Transverse colon (tissue), 4 donors: Measurements from ENCODE around the gene GLI3. TPM values are rescaled to one million over a fixed set of nuclear protein-coding genes. Genes with fewer than 3 reads are reported as not detected.

ENCODE experiments used
- DNase-seq: peaks from one replicate; pipeline ENCODE4 v3.0.0-alpha.2; 2019
- H3K27ac ChIP-seq, 4 donors: fragments of 200-600 bp; sonication (generic); 2 replicates each; pipeline ENCODE4 v1.5.1; 2016 to 2018; ENCODE audit warnings: inconsistent platforms in 4 of 4
- H3K27me3 ChIP-seq: fragments of 200-600 bp; sonication (generic); 2 replicates; pipeline ENCODE4 v1.5.1; 2017; ENCODE audit warnings: inconsistent platforms
- H3K36me3 ChIP-seq, 4 donors: fragments of 200-600 bp; sonication (generic); 2 replicates each; pipeline ENCODE4 v1.5.1; 2017 to 2019; ENCODE audit warnings: inconsistent platforms in 4 of 4
- H3K4me1 ChIP-seq, 4 donors: fragments of 200-600 bp; sonication (generic); 2 replicates each; pipeline ENCODE4 v1.5.1; 2017 to 2020; ENCODE audit warnings: inconsistent platforms in 4 of 4
- H3K4me3 ChIP-seq, 4 donors: fragments of 200-600 bp; sonication (generic); 1 replicate in 1 of 4; 2 replicates in 3 of 4; pipeline versions ENCODE4 v1.5.1 to v1.6.1; 2017 to 2019; ENCODE audit warnings: inconsistent platforms in 4 of 4
- H3K9me3 ChIP-seq, 2 donors: fragments of 200-600 bp; sonication (generic); 2 replicates each; pipeline ENCODE4 v1.5.1; 2017 to 2019; ENCODE audit warnings: inconsistent platforms in 2 of 2
- EP300 ChIP-seq: sonication (generic); formaldehyde crosslinking; IDR thresholded peaks from one replicate; pipeline ENCODE4 v1.6.1; 2017; ENCODE audit warnings: antibody characterized with exemption, low read depth
- POLR2A ChIP-seq: fragments of 450-650 bp; IDR thresholded peaks from one replicate; pipeline ENCODE4 v1.6.1; 2016; ENCODE audit warnings: antibody characterized with exemption, mild to moderate bottlenecking, moderate library complexity
- POLR2AphosphoS5 ChIP-seq, 3 donors: sonication (generic); formaldehyde crosslinking; IDR thresholded peaks; one replicate each; pipeline ENCODE4 v1.6.1; 2016; ENCODE audit warnings: antibody characterized with exemption in 3 of 3
- WGBS, 2 donors: methylation state at CpG; one replicate each; pipeline ENCODE4 v1.1.5; 2018; ENCODE audit warnings: low coverage in 1 of 2; 5-methylcytosine and 5-hydroxymethylcytosine counted together
- in situ Hi-C, 4 donors: fragments of 200-750 bp; cut with MboI; loops; one replicate each; pipeline versions ENCODE4 v1.15.0 to v1.15.1; 2017; ENCODE audit warnings: low sequenced_read_pairs in 3 of 4, low pct_ligation_motif_present in 1 of 4, low pct_unique_long_range_greater_than_20kb in 1 of 4
- intact Hi-C: fragments of 100-400 bp; cut with DNase I; formaldehyde crosslinking; loops from one replicate; pipeline ENCODE4 v1.15.1; 2023; ENCODE audit warnings: low total_unique reads
- total RNA-seq, 4 donors: library from RNA; depleted of rRNA; stranded (reverse); fragments of >200 nt; gene quantifications; one replicate each; pipeline ENCODE4 v1.1.0, GENCODE V29; 2016
- TF ChIP-seq, protein P1 (sequence below), 5 experiments: fragments of 200-600 bp in 3 of 5; fragments of 450-650 bp in 2 of 5; sonication (generic) in 3 of 5; IDR thresholded peaks; 1 replicate in 2 of 5; 2 replicates in 3 of 5; pipeline ENCODE4 v1.5.1; 2016 to 2017; ENCODE audit warnings: antibody characterized with exemption in 5 of 5, inconsistent platforms in 3 of 5, mild to moderate bottlenecking in 2 of 5, moderate library complexity in 1 of 5

GLI3 gene
- total RNA-seq, 4 donors from 2014 or later: 3.7 to 41.1 (median 5.3) TPM

DNA sequence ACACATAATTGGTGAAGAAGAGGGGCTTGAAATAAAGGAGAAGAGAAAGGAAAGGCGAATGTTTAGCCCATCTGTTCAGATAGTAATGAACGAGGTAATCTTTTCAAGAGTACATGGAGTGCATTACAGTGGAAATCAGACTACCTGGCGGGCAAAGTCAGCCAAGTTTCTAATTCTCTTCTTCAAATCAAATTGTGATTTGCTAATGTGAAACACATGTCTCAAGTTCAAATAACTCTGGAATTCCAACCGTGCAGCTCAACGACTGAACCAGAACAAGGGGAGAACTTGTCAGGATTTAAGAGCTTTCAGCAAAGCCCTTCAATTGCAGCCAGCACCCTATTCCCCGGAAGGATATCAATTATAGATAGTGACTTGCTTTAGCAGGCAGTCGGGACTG, 216.9 kb downstream of the GLI3 start:
- intact Hi-C loops: no loop called here
- peaks cover 0 to 17% (median 6%) of the 10 kb centered on the region in 4 donors for H3K4me1 ChIP-seq

DNA sequence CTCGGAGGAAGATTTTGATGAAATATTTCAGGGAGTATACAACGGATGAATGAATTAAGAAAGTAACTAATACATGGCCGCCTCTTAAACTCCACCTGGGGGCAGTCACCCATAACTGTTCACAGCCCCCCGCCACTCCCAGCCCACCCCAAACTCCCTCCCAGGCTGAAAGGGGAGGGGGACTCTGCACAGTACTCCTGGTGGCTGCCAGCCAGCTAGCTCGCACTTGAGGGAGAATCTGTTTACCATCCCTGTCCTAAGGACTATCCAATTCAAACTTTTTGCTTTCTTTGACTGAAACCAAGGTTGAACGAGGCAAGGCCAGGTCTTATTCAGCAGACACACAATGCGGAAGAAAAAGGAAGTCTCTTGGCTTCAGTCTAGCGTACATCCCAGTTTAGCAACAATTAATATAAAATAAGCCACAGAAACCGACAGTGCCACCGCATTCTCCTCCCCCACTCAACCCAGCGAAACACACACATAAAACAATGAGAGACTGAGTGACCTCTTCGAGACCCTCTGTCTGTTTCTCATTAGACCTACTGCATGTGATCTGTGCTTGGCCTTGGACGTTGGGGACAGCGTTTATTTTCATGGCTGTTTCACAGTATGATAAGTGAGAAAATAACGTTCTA, 219.5 kb downstream of the GLI3 start:
- intact Hi-C loops (no loop called here), in situ Hi-C loops (no loop called here)
- 55 to 71% methylated on average over 3 to 15 of the region's 15 CpGs for WGBS, 2 donors
- H3K27ac ChIP-seq: peak overlapping the region in 2 of 4 donors; percentile 38 to 59
- no peak overlapping the region for H3K4me3 ChIP-seq
- H3K9me3 ChIP-seq: no peaks in the 10 kb centered on the region
- no peaks in the 10 kb centered on the region for H3K36me3 ChIP-seq
- H3K4me1 ChIP-seq: peaks cover 0 to 10% (median 6%) of the 10 kb centered on the region in 4 donors
- H3K27me3 ChIP-seq: no peaks in the 10 kb centered on the region
- DNase-seq: no peak
- TF ChIP-seq EP300 (no peak), POLR2A (no peak), POLR2AphosphoS5 (IDR thresholded peaks at IDR 0.05) (no peak)
- TF ChIP-seq, protein P1, sequence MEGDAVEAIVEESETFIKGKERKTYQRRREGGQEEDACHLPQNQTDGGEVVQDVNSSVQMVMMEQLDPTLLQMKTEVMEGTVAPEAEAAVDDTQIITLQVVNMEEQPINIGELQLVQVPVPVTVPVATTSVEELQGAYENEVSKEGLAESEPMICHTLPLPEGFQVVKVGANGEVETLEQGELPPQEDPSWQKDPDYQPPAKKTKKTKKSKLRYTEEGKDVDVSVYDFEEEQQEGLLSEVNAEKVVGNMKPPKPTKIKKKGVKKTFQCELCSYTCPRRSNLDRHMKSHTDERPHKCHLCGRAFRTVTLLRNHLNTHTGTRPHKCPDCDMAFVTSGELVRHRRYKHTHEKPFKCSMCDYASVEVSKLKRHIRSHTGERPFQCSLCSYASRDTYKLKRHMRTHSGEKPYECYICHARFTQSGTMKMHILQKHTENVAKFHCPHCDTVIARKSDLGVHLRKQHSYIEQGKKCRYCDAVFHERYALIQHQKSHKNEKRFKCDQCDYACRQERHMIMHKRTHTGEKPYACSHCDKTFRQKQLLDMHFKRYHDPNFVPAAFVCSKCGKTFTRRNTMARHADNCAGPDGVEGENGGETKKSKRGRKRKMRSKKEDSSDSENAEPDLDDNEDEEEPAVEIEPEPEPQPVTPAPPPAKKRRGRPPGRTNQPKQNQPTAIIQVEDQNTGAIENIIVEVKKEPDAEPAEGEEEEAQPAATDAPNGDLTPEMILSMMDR (IDR thresholded peaks at IDR 0.05): no peak

More for the DNA sequence above, 216.9 kb downstream of the GLI3 start:
- 74 to 81% methylated on average over 7 of the region's 7 CpGs for WGBS, 2 donors
- no peak overlapping the region for H3K4me3 ChIP-seq
- no peak overlapping the region for H3K27ac ChIP-seq
- no peak for TF ChIP-seq EP300
- TF ChIP-seq POLR2A: no peak
- TF ChIP-seq, protein P1 (IDR thresholded peaks at IDR 0.05): no peak
- no peak for TF ChIP-seq POLR2AphosphoS5 (IDR thresholded peaks at IDR 0.05)
- no peaks in the 10 kb centered on the region for H3K9me3 ChIP-seq
- in situ Hi-C loops: no loop called here
- no peak for DNase-seq
- H3K36me3 ChIP-seq: no peaks in the 10 kb centered on the region
- no peaks in the 10 kb centered on the region for H3K27me3 ChIP-seq

DNA sequence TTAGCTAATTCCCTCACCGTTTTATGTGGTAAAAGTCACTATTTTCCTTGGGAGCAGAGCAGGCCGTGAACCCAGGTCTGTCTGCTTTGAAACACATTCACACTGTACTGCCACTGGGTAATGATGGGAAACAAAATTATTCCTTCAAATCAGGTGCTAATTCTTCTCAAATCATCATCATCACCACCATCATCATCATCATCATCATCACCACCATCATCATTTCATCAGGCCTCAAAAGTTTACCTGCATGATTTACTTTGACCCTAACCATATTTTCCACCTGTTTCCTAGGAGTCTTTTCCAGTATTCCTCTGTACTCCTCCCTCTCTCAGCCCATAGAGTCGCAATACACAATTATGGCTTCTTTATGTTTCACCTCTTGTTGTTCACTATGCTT, 220.5 kb downstream of the GLI3 start:
- in situ Hi-C loops (no loop called here), intact Hi-C loops (no loop called here)
- no peaks in the 10 kb centered on the region for H3K36me3 ChIP-seq
- TF ChIP-seq POLR2A (no peak), POLR2AphosphoS5 (IDR thresholded peaks at IDR 0.05) (no peak), EP300 (no peak)
- TF ChIP-seq, protein P1 (IDR thresholded peaks at IDR 0.05): no peak
- DNase-seq: no peak
- H3K9me3 ChIP-seq: no peaks in the 10 kb centered on the region
- WGBS, 2 donors: 90 to 94% methylated on average over 2 to 3 of the region's 3 CpGs
- peak overlapping the region in 1 of 4 donors; percentile 66 for H3K27ac ChIP-seq
- no peaks in the 10 kb centered on the region for H3K27me3 ChIP-seq
- H3K4me1 ChIP-seq: peaks cover 0 to 10% (median 6%) of the 10 kb centered on the region in 4 donors
- no peak overlapping the region for H3K4me3 ChIP-seq

DNA sequence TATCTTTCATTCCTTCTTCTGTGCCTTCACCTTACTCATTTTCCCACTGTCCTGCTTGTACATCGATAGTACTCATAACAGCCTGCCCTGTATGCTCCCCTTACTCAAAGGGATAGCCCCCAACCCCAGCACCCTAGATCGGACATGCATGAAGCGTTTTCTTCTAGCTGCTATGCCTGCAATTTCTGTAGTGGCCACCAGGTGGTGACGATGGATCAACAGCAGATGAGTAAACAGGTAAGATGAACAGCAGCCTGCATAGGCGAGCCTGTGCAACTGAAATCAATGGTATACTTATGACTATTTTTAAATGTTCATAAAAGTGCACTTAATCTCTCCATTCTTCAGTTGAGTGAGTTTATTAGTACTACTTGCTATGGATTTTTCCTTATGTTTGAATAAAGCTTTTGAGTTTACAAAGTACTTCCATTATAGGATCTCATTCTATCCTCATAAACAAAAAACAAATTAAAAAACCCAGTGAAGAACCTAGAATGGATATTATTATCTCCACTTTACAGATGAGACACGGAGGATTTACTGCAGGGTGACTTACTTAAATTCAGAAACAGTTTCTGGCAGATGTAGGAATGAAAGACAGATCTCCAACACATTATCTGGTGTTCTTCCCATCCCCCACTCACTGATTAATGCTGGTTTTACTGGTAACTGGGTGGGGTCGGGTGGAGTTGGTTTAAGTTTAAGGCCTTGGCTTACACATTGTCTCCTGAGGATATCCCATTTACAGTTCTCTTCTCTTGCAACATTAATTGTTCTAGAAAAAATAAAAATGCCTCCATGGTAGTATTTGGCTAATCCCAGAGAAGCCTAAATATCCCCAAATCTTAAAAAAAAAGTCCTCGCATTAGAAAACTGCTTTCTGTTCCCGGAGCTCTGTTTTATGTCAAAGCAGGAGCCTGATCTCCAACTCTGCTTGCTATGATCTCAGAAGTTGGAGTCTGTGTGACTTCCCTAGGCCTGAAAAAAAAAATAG, 222.1 kb downstream of the GLI3 start:
- Histone ChIP-seq H3K36me3 (no peaks in the 10 kb centered on the region), H3K9me3 (no peaks in the 10 kb centered on the region), H3K27ac (peak overlapping the region; percentile 9 to 66 (median 42)), H3K27me3 (no peaks in the 10 kb centered on the region), H3K4me3 (no peak overlapping the region), H3K4me1 (peaks cover 0 to 10% (median 6%) of the 10 kb centered on the region in 4 donors)
- intact Hi-C loops (no loop called here), in situ Hi-C loops (no loop called here)
- TF ChIP-seq, protein P1 (IDR thresholded peaks at IDR 0.05): peak; percentile 59 to 75 (median 67)
- TF ChIP-seq EP300 (no peak), POLR2AphosphoS5 (IDR thresholded peaks at IDR 0.05) (peak in 2 of 3 donors; percentile 20 to 22)
- peak; percentile 26 for DNase-seq
- 48 to 58% methylated on average over 9 of the region's 9 CpGs for WGBS, 2 donors
